NCI-H526 (cell line): ENCODE results near the gene ISM1.

Experiments
- DNase-seq, 2 experiments: peaks; one replicate each; lab custom pipeline; 2025; lab: John Stamatoyannopoulos, UW

The ISM1 gene

GRCh38 chr20:13348311-13349234, 127.5 kb downstream of the ISM1 start:
- peak; percentile 95 to 96 for DNase-seq

DNA sequence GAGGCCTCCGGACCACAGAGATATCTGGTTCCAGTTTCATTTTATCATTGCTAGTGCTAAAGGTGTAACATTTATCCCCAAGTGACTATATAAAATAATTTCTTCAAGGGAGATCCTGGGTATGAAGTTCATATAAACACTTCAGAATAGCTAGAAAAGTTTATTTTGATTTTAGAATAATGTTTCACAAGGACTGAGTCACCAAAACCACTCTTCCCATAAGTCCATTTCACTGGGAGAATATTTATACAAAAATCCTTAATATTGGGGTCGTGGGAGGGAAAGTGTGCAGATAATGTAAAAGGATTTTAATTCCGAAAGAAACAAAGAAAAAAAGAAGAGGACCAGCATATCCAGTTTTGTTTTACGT, 128.1 kb downstream of the ISM1 start:
- DNase-seq: no peak
